ENCODE data around the gene RAPGEF6.
"Not testable (repeated sequence)": the region's sequence is repeated elsewhere in the genome, so short reads cannot be mapped to it uniquely, and the experiment has no call there.

The RAPGEF6 gene

GRCh38 chr5:131634996-131635683, at the start of gene RAPGEF6:
RAPGEF6 (minus strand) TSS chr5:131635229; CDS start chr5:131635030, 199 bp downstream.
- peak; percentile 92 for DNase-seq (ENCODE audit: low read depth)

GRCh38 chr5:131684595-131684994, 49.6 kb upstream of the RAPGEF6 start:
- no peak for DNase-seq (ENCODE audit: low read depth)

GRCh38 chr5:131684051-131684450, 49.0 kb upstream of the RAPGEF6 start:
- no peak for DNase-seq (ENCODE audit: low read depth)

GRCh38 chr5:131682826-131683225, 47.8 kb upstream of the RAPGEF6 start:
- no peak for DNase-seq (ENCODE audit: low read depth)

- no peak for DNase-seq (ENCODE audit: low read depth)
These were observed 47.1 kb upstream of the RAPGEF6 start for GRCh38 chr5:131682175-131682574.

- no peak for DNase-seq (ENCODE audit: low read depth)
These were observed 44.9 kb upstream of the RAPGEF6 start for GRCh38 chr5:131679911-131680310.

GRCh38 chr5:131678273-131678672, 43.2 kb upstream of the RAPGEF6 start:
- DNase-seq (ENCODE audit: low read depth): not testable (repeated sequence)

GRCh38 chr5:131677115-131677514, 42.1 kb upstream of the RAPGEF6 start:
- DNase-seq (ENCODE audit: low read depth): no peak

GRCh38 chr5:131672776-131673175, 37.7 kb upstream of the RAPGEF6 start:
- no peak for DNase-seq (ENCODE audit: low read depth)

- DNase-seq (ENCODE audit: low read depth): no peak
These were observed 37.1 kb upstream of the RAPGEF6 start for GRCh38 chr5:131671994-131672655.

- no peak for DNase-seq (ENCODE audit: low read depth)
These were observed 36.4 kb upstream of the RAPGEF6 start for GRCh38 chr5:131671409-131671808.

- DNase-seq (ENCODE audit: low read depth): no peak
These were observed 29.9 kb upstream of the RAPGEF6 start for GRCh38 chr5:131664929-131665328.

GRCh38 chr5:131661933-131662332, 26.9 kb upstream of the RAPGEF6 start:
- DNase-seq (ENCODE audit: low read depth): no peak

GRCh38 chr5:131659841-131660240, 24.8 kb upstream of the RAPGEF6 start:
- no peak for DNase-seq (ENCODE audit: low read depth)

- no peak for DNase-seq (ENCODE audit: low read depth)
These were observed 24.3 kb upstream of the RAPGEF6 start for GRCh38 chr5:131659290-131659689.

- no peak for DNase-seq (ENCODE audit: low read depth)
These were observed 19.7 kb upstream of the RAPGEF6 start for GRCh38 chr5:131654776-131655175.

GRCh38 chr5:131654309-131654708, 19.3 kb upstream of the RAPGEF6 start:
- DNase-seq (ENCODE audit: low read depth): no peak

- DNase-seq (ENCODE audit: low read depth): no peak
These were observed 14.1 kb upstream of the RAPGEF6 start for GRCh38 chr5:131649161-131649560.

- DNase-seq (ENCODE audit: low read depth): no peak
These were observed 12.2 kb upstream of the RAPGEF6 start for GRCh38 chr5:131647048-131647769.

GRCh38 chr5:131644822-131645221, 9.8 kb upstream of the RAPGEF6 start:
- DNase-seq (ENCODE audit: low read depth): no peak

GRCh38 chr5:131644370-131644769, 9.3 kb upstream of the RAPGEF6 start:
- DNase-seq (ENCODE audit: low read depth): no peak

- no peak for DNase-seq (ENCODE audit: low read depth)
These were observed 6.5 kb upstream of the RAPGEF6 start for GRCh38 chr5:131641494-131641893.
